ENCODE data around the gene FRMD6.
A peak's percentile ranks its signal among the peaks of the same experiment; 100 is the strongest.

FRMD6 gene

DNA sequence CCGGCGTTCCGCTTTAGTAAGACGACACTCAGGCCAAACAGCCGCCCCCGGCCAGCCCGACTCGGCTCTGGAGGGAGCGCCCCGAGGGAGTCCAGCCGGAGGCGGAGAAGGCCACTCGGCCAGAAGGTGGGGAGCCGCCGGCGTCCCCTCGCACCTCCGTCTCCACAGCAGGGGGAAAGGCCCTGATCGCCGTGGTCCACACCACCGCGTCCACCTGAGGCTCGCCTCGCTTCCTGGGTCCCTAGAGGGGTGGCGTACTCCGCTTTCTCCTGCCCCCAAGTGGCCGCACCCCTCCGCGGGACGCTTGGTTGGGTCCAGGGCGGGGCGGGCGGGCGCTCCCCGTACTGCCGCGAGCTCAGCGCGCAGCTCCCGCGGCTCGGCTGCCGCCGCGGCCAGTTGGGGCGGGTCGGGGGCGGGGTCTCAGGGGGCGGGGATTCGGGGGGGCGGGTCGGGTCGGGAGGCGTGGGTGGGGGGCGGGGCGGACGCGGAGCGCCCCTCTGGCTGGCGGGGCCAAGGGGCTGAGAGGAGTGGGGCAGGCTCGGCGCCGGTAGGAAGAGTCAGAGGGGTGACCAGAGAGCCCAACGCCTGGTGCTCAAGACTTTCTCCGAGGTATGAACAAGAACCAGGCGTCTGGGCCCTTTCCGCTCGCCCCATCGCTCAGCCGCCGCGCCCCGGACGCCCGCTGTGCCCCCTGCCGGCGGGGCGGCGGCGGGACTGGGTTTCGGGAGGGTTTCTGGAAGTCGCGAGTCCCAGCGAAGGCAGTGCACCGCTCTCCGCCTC, at the start of gene FRMD6:
FRMD6 (plus strand) TSS at position 523 of the 780 bp plus-strand sequence. CDS start 37,927 bp downstream, outside the sequence.
- TF ChIP-seq EZH2 (IDR thresholded peaks at IDR 0.05; ENCODE audit: borderline replicate concordance, low read depth, low read length, severe bottlenecking): no peak
- TF ChIP-seq, protein P1, sequence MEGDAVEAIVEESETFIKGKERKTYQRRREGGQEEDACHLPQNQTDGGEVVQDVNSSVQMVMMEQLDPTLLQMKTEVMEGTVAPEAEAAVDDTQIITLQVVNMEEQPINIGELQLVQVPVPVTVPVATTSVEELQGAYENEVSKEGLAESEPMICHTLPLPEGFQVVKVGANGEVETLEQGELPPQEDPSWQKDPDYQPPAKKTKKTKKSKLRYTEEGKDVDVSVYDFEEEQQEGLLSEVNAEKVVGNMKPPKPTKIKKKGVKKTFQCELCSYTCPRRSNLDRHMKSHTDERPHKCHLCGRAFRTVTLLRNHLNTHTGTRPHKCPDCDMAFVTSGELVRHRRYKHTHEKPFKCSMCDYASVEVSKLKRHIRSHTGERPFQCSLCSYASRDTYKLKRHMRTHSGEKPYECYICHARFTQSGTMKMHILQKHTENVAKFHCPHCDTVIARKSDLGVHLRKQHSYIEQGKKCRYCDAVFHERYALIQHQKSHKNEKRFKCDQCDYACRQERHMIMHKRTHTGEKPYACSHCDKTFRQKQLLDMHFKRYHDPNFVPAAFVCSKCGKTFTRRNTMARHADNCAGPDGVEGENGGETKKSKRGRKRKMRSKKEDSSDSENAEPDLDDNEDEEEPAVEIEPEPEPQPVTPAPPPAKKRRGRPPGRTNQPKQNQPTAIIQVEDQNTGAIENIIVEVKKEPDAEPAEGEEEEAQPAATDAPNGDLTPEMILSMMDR (IDR thresholded peaks at IDR 0.05; ENCODE audit: borderline replicate concordance, extremely low read depth, low read length, poor library complexity, severe bottlenecking): peak; percentile 87
- Histone ChIP-seq H3K4me1 (ENCODE audit: insufficient read depth, low read length) (peaks cover 50% of the 10 kb centered on the region), H3K9ac (ENCODE audit: low read depth, low read length) (peak within 1 kb of the TSS; percentile 76), H3K9me3 (ENCODE audit: insufficient read depth, low read length, severe bottlenecking) (no peaks in the 10 kb centered on the region), H3K27ac (ENCODE audit: low read length) (peak within 1 kb of the TSS; percentile 94), H3K27me3 (ENCODE audit: insufficient read depth, low read length, poor library complexity) (no peaks in the 10 kb centered on the region), H4K20me1 (ENCODE audit: insufficient read depth, low read length) (no peaks in the 10 kb centered on the region), H3K79me2 (ENCODE audit: insufficient read depth, low read length) (peaks cover 53% of the 10 kb centered on the region), H2AFZ (ENCODE audit: low read depth, low read length) (peak within 1 kb of the TSS; percentile 99), H3K4me3 (ENCODE audit: low read depth in 1 of 2, low read length in 2 of 2) (peak within 1 kb of the TSS; percentile 48 to 91), H3K36me3 (ENCODE audit: insufficient read depth, low read length) (no peaks in the 10 kb centered on the region), H3K4me2 (ENCODE audit: insufficient read depth, low read length) (peak within 1 kb of the TSS; percentile 80)
- ATAC-seq (ENCODE audit: insufficient read depth, low read depth): peak; percentile 73
- DNase-seq: peak; percentile 86

DNA sequence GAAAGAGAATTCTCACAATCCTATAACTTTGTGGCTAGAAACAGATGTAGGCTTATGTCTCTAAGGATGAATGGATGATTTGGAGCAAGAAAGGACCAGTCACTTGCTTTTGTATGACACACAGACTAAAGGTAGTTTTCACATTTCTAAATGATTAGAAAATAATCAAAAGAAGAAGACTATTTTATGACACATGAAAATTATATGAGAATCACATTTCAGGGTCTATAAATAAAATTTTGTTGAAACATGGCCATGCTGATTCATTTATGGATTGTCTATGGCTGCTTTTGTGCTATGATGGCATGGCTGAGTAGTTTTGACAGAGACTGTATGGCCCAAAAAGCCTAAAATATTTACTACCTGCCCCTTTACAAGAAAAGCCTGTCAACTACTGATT, 49.4 kb upstream of the FRMD6 start:
- H3K4me2 ChIP-seq (ENCODE audit: insufficient read depth, low read length): no peak overlapping the region
- no peak for DNase-seq
- no peak overlapping the region for H3K27ac ChIP-seq (ENCODE audit: low read length)

DNA sequence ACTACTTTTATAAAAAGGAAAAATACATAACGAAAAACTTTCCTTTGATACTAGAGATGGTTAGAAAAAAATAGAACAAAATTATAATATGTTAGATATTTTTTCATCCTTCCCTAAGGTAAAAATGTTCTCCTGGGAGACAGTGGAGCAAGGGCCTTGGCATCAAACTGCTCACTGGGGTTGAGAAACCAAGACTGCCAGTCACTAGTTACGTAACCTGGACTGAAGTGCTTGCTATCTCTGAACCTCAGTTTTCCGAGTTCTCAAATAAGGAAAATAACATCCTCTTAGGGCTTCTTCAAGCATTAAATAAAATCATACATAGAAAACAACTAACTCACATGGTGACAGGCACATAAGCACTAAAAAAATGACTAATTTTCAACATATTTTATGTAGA, 48.2 kb upstream of the FRMD6 start:
- DNase-seq (no peak), ATAC-seq (ENCODE audit: insufficient read depth, low read depth) (no peak)
- Histone ChIP-seq H2AFZ (ENCODE audit: low read depth, low read length) (no peak overlapping the region), H3K4me3 (ENCODE audit: low read depth in 1 of 2, low read length in 2 of 2) (no peak overlapping the region), H4K20me1 (ENCODE audit: insufficient read depth, low read length) (no peaks in the 10 kb centered on the region), H3K36me3 (ENCODE audit: insufficient read depth, low read length) (no peaks in the 10 kb centered on the region), H3K9ac (ENCODE audit: low read depth, low read length) (no peak overlapping the region), H3K9me3 (ENCODE audit: insufficient read depth, low read length, severe bottlenecking) (no peaks in the 10 kb centered on the region), H3K27ac (ENCODE audit: low read length) (no peak overlapping the region), H3K27me3 (ENCODE audit: insufficient read depth, low read length, poor library complexity) (no peaks in the 10 kb centered on the region), H3K79me2 (ENCODE audit: insufficient read depth, low read length) (no peaks in the 10 kb centered on the region), H3K4me1 (ENCODE audit: insufficient read depth, low read length) (0 out of 2 replicates have a peak, but pooled peaks cover 4% of the 10 kb centered on the region), H3K4me2 (ENCODE audit: insufficient read depth, low read length) (no peak overlapping the region)
- TF ChIP-seq, protein P1 (IDR thresholded peaks at IDR 0.05; ENCODE audit: borderline replicate concordance, extremely low read depth, low read length, poor library complexity, severe bottlenecking): no peak
- no peak for TF ChIP-seq EZH2 (IDR thresholded peaks at IDR 0.05; ENCODE audit: borderline replicate concordance, low read depth, low read length, severe bottlenecking)

More for the DNA sequence above, 49.4 kb upstream of the FRMD6 start:
- no peak overlapping the region for H2AFZ ChIP-seq (ENCODE audit: low read depth, low read length)
- no peaks in the 10 kb centered on the region for H3K36me3 ChIP-seq (ENCODE audit: insufficient read depth, low read length)
- no peaks in the 10 kb centered on the region for H4K20me1 ChIP-seq (ENCODE audit: insufficient read depth, low read length)
- H3K79me2 ChIP-seq (ENCODE audit: insufficient read depth, low read length): no peaks in the 10 kb centered on the region
- H3K4me1 ChIP-seq (ENCODE audit: insufficient read depth, low read length): 0 out of 2 replicates have a peak, but pooled peaks cover 4% of the 10 kb centered on the region
- H3K9me3 ChIP-seq (ENCODE audit: insufficient read depth, low read length, severe bottlenecking): no peaks in the 10 kb centered on the region
- TF ChIP-seq, protein P1 (IDR thresholded peaks at IDR 0.05; ENCODE audit: borderline replicate concordance, extremely low read depth, low read length, poor library complexity, severe bottlenecking): no peak
- TF ChIP-seq EZH2 (IDR thresholded peaks at IDR 0.05; ENCODE audit: borderline replicate concordance, low read depth, low read length, severe bottlenecking): no peak
- H3K27me3 ChIP-seq (ENCODE audit: insufficient read depth, low read length, poor library complexity): no peaks in the 10 kb centered on the region
- no peak overlapping the region for H3K9ac ChIP-seq (ENCODE audit: low read depth, low read length)
- ATAC-seq (ENCODE audit: insufficient read depth, low read depth): no peak
- H3K4me3 ChIP-seq (ENCODE audit: low read depth in 1 of 2, low read length in 2 of 2): no peak overlapping the region

All from DND-41 (cell line).